ENCODE results near the gene CCDC86. TPM values are rescaled to one million over a fixed set of nuclear protein-coding genes. Genes with fewer than 3 reads are reported as not detected.

The CCDC86 gene
- total and polyA plus RNA-seq, 10 of the 15 experiments (the other 5 are each of a cell fraction or from before 2014, with no cell fraction given): 2.0 to 87.2 (median 38.7) TPM

DNA sequence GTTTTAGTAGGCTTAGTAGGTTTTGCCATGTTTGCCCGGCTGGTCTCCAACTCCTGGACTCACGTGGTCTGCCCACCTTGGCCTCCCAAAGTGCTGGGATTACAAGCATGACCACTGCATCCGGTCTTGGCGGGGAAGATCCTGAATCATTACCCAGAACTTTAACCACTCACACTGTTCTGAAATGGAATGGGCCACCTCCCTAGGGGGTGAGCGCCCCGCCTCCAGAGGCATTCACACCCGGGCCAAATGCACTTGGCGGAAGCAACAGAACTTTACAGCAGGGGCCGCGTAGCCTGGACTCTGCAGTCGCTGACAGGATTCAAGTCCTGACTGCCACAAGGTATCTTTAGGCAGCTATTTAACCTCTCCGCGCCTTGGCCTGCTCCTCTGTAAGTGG lies 5.4 kb downstream of the CCDC86 start:
- Histone ChIP-seq H3K27me3 (replicated peaks in 1 of 2; ENCODE audit: control insufficient read depth in 2 of 2, insufficient read depth in 2 of 2, low read length in 1 of 2) (no peaks in the 10 kb centered on the region), H2AFZ (ENCODE audit: control insufficient read depth, low read depth, low read length) (no peak overlapping the region), H3K9ac (ENCODE audit: control insufficient read depth, insufficient read depth, low read length) (no peak overlapping the region), H3K4me2 (ENCODE audit: control insufficient read depth, insufficient read depth) (no peak overlapping the region), H3K79me2 (ENCODE audit: control insufficient read depth, insufficient read depth, low read length) (peaks cover 38% of the 10 kb centered on the region), H3K36me3 (ENCODE audit: control insufficient read depth in 2 of 2, insufficient read depth in 2 of 2, low read length in 1 of 2) (peaks cover 8 to 27% of the 10 kb centered on the region in 2 experiments), H3K4me1 (ENCODE audit: control insufficient read depth, insufficient read depth, low read length) (no peaks in the 10 kb centered on the region), H3K27ac (ENCODE audit: control insufficient read depth, insufficient read depth) (no peak overlapping the region), H4K20me1 (ENCODE audit: control insufficient read depth, insufficient read depth) (no peaks in the 10 kb centered on the region), H3K9me3 (replicated peaks; ENCODE audit: control insufficient read depth, insufficient read depth, low read length) (no peaks in the 10 kb centered on the region), H3K4me3 (no peak overlapping the region)
- no peak for DNase-seq (ENCODE audit: low read depth, low spot score)
- intact Hi-C loops (cut with micrococcal nuclease; ENCODE audit: unreplicated experiment) (loop anchor here (10.0 kb wide), 1 partner anchor 108 kb away; the partner anchor contains the start of gene SLC15A3), in situ Hi-C loops (cut with MboI) (no loop called here)
- BruUV-seq (replicated peaks): no TSS peak
- POLR2A ChIA-PET: no interaction called here
- WGBS (ENCODE audit: insufficient coverage, insufficient replicate concordance, low lambda C conversion rate, missing lambda C conversion rate): 82% methylated on average over 13 of the region's 13 CpGs
- no peak for FAIRE-seq
- CTCF ChIA-PET: interaction anchor here (3.2 kb wide), 1 partner anchor 16 kb away, joined by 18 read pairs; no protein-coding TSS in a partner anchor
- RAD21 ChIA-PET (ENCODE audit: unreplicated experiment): no interaction called here
- SMC1A ChIA-PET (ENCODE audit: uncharacterized antibody, unreplicated experiment): no interaction called here
- ATAC-seq: no peak
- TF ChIP-seq SUZ12 (IDR thresholded peaks at IDR 0.05; ENCODE audit: unreplicated experiment): no peak
- no peak for TF ChIP-seq CHD2 (IDR thresholded peaks at IDR 0.05; ENCODE audit: borderline replicate concordance, low read depth, low read length)
- TF ChIP-seq ZBTB40 (IDR thresholded peaks at IDR 0.05; ENCODE audit: borderline replicate concordance): no peak
- no peak for TF ChIP-seq CEBPZ (IDR thresholded peaks at IDR 0.05; ENCODE audit: low read depth, low read length)
- no peak for TF ChIP-seq NR2C2 (IDR thresholded peaks at IDR 0.05; ENCODE audit: borderline replicate concordance, control insufficient read depth, insufficient read length, low read depth)
- TF ChIP-seq WRNIP1 (IDR thresholded peaks at IDR 0.05; ENCODE audit: borderline replicate concordance, low read depth, low read length): no peak
- no peak for TF ChIP-seq ZNF384 (IDR thresholded peaks at IDR 0.05; ENCODE audit: borderline replicate concordance, low read depth, low read length)
- no peak for TF ChIP-seq TCF3 (IDR thresholded peaks at IDR 0.05; ENCODE audit: borderline replicate concordance, insufficient read depth, low read depth, low read length)
- no peak for TF ChIP-seq SRF (IDR thresholded peaks at IDR 0.05; ENCODE audit: low read depth in 2 of 2, low read length in 2 of 2)
- TF ChIP-seq STAT1 (conservative IDR thresholded peaks at IDR 0.05): no peak
- TF ChIP-seq RAD21 (IDR thresholded peaks at IDR 0.05; ENCODE audit: insufficient read depth, low read depth, low read length): no peak
- TF ChIP-seq PBX3 (IDR thresholded peaks at IDR 0.05; ENCODE audit: insufficient replicate concordance, low read depth, low read length): no peak
- TF ChIP-seq PAX5 (IDR thresholded peaks at IDR 0.05; ENCODE audit: borderline replicate concordance, low read depth, low read length): no peak
- TF ChIP-seq, protein P1, sequence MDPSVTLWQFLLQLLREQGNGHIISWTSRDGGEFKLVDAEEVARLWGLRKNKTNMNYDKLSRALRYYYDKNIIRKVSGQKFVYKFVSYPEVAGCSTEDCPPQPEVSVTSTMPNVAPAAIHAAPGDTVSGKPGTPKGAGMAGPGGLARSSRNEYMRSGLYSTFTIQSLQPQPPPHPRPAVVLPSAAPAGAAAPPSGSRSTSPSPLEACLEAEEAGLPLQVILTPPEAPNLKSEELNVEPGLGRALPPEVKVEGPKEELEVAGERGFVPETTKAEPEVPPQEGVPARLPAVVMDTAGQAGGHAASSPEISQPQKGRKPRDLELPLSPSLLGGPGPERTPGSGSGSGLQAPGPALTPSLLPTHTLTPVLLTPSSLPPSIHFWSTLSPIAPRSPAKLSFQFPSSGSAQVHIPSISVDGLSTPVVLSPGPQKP (IDR thresholded peaks at IDR 0.05; ENCODE audit: low read depth, low read length): no peak
- no peak for TF ChIP-seq BCL11A (IDR thresholded peaks at IDR 0.05; ENCODE audit: low read depth, low read length)

All from GM12878 (cell line).